Neutrophil (primary cell): ENCODE results near the gene ACP4.
"Not testable (repeated sequence)": the region's sequence is repeated elsewhere in the genome, so short reads cannot be mapped to it uniquely, and the experiment has no call there.

Source experiments
- H3K27ac ChIP-seq: fragments of 200-600 bp; sonication (generic); 2 replicates; pipeline ENCODE4 v1.5.1; 2016; ENCODE audit warnings: mild to moderate bottlenecking, moderate library complexity
- H3K27me3 ChIP-seq: fragments of 200-600 bp; sonication (generic); 2 replicates; pipeline ENCODE4 v1.6.0; 2016; ENCODE audit warnings: mild to moderate bottlenecking
- H3K36me3 ChIP-seq: fragments of 200-600 bp; sonication (generic); 2 replicates; pipeline ENCODE4 v1.5.1; 2017
- H3K4me1 ChIP-seq, 2 experiments: fragments of 200-600 bp in 1 of 2; sonication (generic) in 1 of 2; 1 replicate in 1 of 2; 2 replicates in 1 of 2; pipeline versions ENCODE4 v1.5.1 to v1.6.1; 2013 to 2016; ENCODE audit warnings: low read depth in 1 of 2, low read length in 1 of 2, mild to moderate bottlenecking in 1 of 2, moderate library complexity in 1 of 2; ENCODE audit not compliant: control insufficient read depth in 1 of 2, insufficient read depth in 1 of 2
- H3K4me3 ChIP-seq, 2 experiments: fragments of 200-600 bp in 1 of 2; sonication (generic) in 1 of 2; 1 replicate in 1 of 2; 2 replicates in 1 of 2; pipeline ENCODE4 v1.5.1; 2013 to 2016; ENCODE audit warnings: low read depth in 1 of 2, low read length in 1 of 2, mild to moderate bottlenecking in 1 of 2, moderate library complexity in 1 of 2
- H3K9me3 ChIP-seq: fragments of 200-600 bp; sonication (generic); 2 replicates; pipeline ENCODE4 v1.5.1; 2016
- CTCF ChIP-seq: fragments of 200-600 bp; sonication (generic); IDR thresholded peaks from 2 replicates; pipeline ENCODE4 v1.5.1; 2016; ENCODE audit warnings: antibody characterized with exemption

ACP4 gene

GRCh38 chr19:50780753-50781435, 9.3 kb upstream of the ACP4 start:
- Histone ChIP-seq H3K27me3 (peaks cover 68% of the 10 kb centered on the region), H3K27ac (no peak overlapping the region), H3K36me3 (no peaks in the 10 kb centered on the region), H3K4me3 (no peak overlapping the region), H3K4me1 (no peaks in the 10 kb centered on the region), H3K9me3 (no peaks in the 10 kb centered on the region)
- TF ChIP-seq CTCF, result no peak

DNA sequence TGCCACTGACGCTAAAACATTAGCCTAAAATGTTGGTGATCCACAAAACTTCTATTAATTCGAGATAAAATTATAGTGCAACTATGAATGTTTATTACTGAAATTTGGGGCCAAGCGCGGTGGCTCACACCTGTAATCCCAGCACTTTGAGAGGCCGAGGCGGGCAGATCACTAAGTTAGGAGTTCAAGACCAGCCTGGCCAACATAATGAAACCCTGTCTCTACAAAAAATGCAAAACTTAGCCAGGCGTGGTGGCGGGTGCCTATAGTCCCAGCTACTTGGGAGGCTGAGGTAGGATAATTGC, 6.4 kb upstream of the ACP4 start:
- H3K27ac ChIP-seq, H3K4me3 ChIP-seq: not testable (repeated sequence)

GRCh38 chr19:50784710-50785109, 5.5 kb upstream of the ACP4 start:
- Histone ChIP-seq H3K36me3 (no peaks in the 10 kb centered on the region), H3K27ac (no peak overlapping the region), H3K4me1 (no peaks in the 10 kb centered on the region), H3K9me3 (no peaks in the 10 kb centered on the region), H3K27me3 (peaks cover 32% of the 10 kb centered on the region), H3K4me3 (no peak overlapping the region)
- TF ChIP-seq CTCF, result no peak

More for the DNA sequence above, 6.4 kb upstream of the ACP4 start:
- not testable (repeated sequence) for H3K9me3 ChIP-seq, H3K36me3 ChIP-seq, H3K4me1 ChIP-seq
- H3K27me3 ChIP-seq, result peaks cover 41% of the 10 kb centered on the region

- H3K27me3 ChIP-seq, result peaks cover 26% of the 10 kb centered on the region
- no peaks in the 10 kb centered on the region for H3K9me3 ChIP-seq
- no peak overlapping the region for H3K27ac ChIP-seq
- H3K4me3 ChIP-seq, result no peak overlapping the region
- no peaks in the 10 kb centered on the region for H3K36me3 ChIP-seq
- no peak for TF ChIP-seq CTCF
- no peaks in the 10 kb centered on the region for H3K4me1 ChIP-seq
These were observed 4.9 kb upstream of the ACP4 start for GRCh38 chr19:50785329-50785728.

DNA sequence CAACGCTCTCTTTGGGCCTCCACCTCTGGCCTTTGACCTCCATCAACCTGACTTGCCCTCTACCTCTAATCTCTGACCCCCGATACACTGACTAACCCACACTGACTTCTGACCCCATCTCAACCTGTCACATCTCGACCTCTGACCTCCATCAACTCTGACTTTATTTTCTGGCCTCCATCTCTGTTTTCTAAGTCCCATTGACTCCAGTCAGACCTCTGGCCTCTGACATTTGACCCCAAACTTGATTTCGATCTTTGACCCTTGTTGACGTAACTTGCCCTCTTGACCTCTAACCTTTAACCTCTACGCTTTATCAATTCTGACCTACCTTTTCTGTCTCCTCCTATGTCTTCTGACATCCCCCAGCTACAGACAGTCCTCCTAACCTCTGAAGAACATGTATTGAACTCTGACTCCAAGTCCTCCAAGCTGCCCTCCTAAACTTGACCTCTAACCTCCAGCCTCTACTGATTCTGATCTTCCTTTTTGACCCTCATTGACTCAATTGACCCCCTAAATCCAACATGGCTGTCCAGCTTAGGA, 780 bp downstream of the ACP4 start:
- Histone ChIP-seq H3K36me3 (peaks cover 8% of the 10 kb centered on the region), H3K27ac (no peak overlapping the region), H3K27me3 (no peaks in the 10 kb centered on the region), H3K4me3 (no peak overlapping the region), H3K9me3 (no peaks in the 10 kb centered on the region), H3K4me1 (no peaks in the 10 kb centered on the region)
- no peak for TF ChIP-seq CTCF

DNA sequence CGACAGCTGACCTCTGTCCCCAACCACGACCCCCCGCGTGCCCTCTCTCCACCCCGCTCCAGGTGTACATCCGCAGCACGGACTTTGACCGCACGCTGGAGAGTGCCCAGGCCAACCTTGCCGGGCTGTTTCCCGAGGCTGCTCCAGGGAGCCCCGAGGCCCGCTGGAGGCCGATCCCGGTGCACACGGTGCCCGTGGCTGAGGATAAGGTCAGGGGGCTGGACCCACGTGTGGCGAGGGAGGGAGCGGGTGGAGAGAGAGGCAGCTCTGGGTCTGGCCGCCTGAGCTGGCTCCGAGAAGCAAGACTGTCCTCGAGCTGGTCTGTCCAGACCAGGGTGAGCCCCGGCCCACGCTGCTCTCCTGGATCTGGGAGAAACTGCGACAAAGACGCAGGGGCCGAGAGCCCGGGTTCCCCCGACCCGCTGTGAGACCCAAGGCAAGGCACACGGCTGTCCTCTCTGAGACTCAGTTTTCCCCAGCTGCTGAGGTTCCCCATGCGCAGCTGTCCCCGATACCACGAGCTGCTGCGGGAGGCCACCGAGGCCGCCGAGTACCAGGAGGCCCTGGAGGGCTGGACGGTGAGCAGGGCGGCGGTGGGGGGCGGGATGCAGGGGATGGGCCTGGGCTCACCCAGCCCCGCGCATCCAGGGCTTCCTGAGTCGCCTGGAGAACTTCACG, 1.5 kb downstream of the ACP4 start:
- H3K36me3 ChIP-seq, result peaks cover 11% of the 10 kb centered on the region
- no peak overlapping the region for H3K27ac ChIP-seq
- H3K27me3 ChIP-seq, result no peaks in the 10 kb centered on the region
- no peaks in the 10 kb centered on the region for H3K4me1 ChIP-seq
- H3K9me3 ChIP-seq, result no peaks in the 10 kb centered on the region
- TF ChIP-seq CTCF, result no peak
- H3K4me3 ChIP-seq, result no peak overlapping the region
